Neural cell (in vitro differentiated cells): ENCODE results near the gene SLC22A14. TPM values are rescaled to one million over a fixed set of nuclear protein-coding genes. Genes with fewer than 3 reads are reported as not detected.

Experiments used
- H2AFZ ChIP-seq: fragments of 200-600, 300-800 bp; sonication (generic), shearing (Covaris generic); 2 replicates; pipeline ENCODE4 v1.6.0; 2014; ENCODE audit warnings: low read depth, mild to moderate bottlenecking, antibody characterized with exemption, low read length, moderate library complexity
- H3F3A ChIP-seq: fragments of 200-600 bp; shearing (Covaris generic); 2 replicates; pipeline ENCODE4 v1.6.1; 2016; ENCODE audit warnings: mild to moderate bottlenecking, moderate library complexity, mixed read lengths, antibody characterized with exemption, low read length; ENCODE audit not compliant: insufficient read depth, poor library complexity, severe bottlenecking
- H3K27ac ChIP-seq: fragments of 200-600, 300-800 bp; sonication (generic), shearing (Covaris generic); 2 replicates; pipeline ENCODE4 v1.5.1; 2014; ENCODE audit warnings: mild to moderate bottlenecking, low read length, moderate library complexity
- H3K27me3 ChIP-seq: fragments of 300-800, 200-600 bp; sonication (generic), shearing (Covaris generic); 2 replicates; pipeline ENCODE4 v1.6.0; 2014; ENCODE audit warnings: mild to moderate bottlenecking, low read depth, low read length, moderate library complexity; ENCODE audit not compliant: insufficient read depth
- H3K36me3 ChIP-seq: fragments of 300-800, 200-600 bp; sonication (generic), shearing (Covaris generic); 2 replicates; pipeline ENCODE4 v1.5.1; 2014; ENCODE audit warnings: mild to moderate bottlenecking, antibody characterized with exemption, low read length, moderate library complexity; ENCODE audit not compliant: insufficient read depth
- H3K4me2 ChIP-seq: fragments of 300-800, 200-600 bp; sonication (generic), shearing (Covaris generic); 2 replicates; pipeline ENCODE4 v1.6.0; 2014; ENCODE audit warnings: mild to moderate bottlenecking, low read length
- H3K4me3 ChIP-seq: fragments of 300-800, 200-600 bp; sonication (generic), shearing (Covaris generic); 2 replicates; pipeline ENCODE4 v1.5.1; 2014; ENCODE audit warnings: mild to moderate bottlenecking, low read length, moderate library complexity
- H3K79me2 ChIP-seq: fragments of 200-600 bp; shearing (Covaris generic); replicated peaks from 2 replicates; pipeline ENCODE4 v1.6.0; 2014; ENCODE audit warnings: mild to moderate bottlenecking, low read length, moderate library complexity; ENCODE audit not compliant: insufficient read depth
- H3K9ac ChIP-seq: fragments of 300-800, 200-600 bp; sonication (generic), shearing (Covaris generic); 2 replicates; pipeline ENCODE4 v1.6.1; 2016; ENCODE audit warnings: mild to moderate bottlenecking, low read length, mixed read lengths
- H3K9me2 ChIP-seq: fragments of 200-600 bp; shearing (Covaris generic); 2 replicates; pipeline ENCODE4 v1.6.1; 2016; ENCODE audit warnings: mild to moderate bottlenecking, low read length, mixed read lengths; ENCODE audit not compliant: insufficient read depth
- H3K9me3 ChIP-seq: fragments of 200-600, 300-800 bp; sonication (generic), shearing (Covaris generic); 2 replicates; pipeline ENCODE4 v1.6.1; 2016; ENCODE audit warnings: mild to moderate bottlenecking, mixed run types, low read length, moderate library complexity, mixed read lengths
- H4K20me1 ChIP-seq: fragments of 200-600 bp; shearing (Covaris generic); 2 replicates; pipeline ENCODE4 v1.6.1; 2016; ENCODE audit warnings: mild to moderate bottlenecking, mixed run types; ENCODE audit not compliant: insufficient read depth
- CTCF ChIP-seq: fragments of 450-650 bp; IDR thresholded peaks from 2 replicates; pipeline ENCODE4 v1.5.1; 2014; ENCODE audit warnings: antibody characterized with exemption, mild to moderate bottlenecking, moderate library complexity; ENCODE audit not compliant: poor library complexity, severe bottlenecking
- EP300 ChIP-seq: fragments of 450-650 bp; conservative IDR thresholded peaks from 2 replicates; pipeline ENCODE4 v1.6.1; 2014; ENCODE audit warnings: antibody characterized with exemption, mild to moderate bottlenecking, moderate library complexity; ENCODE audit not compliant: poor library complexity, severe bottlenecking
- EZH2 ChIP-seq: fragments of 200-600, 300-800 bp; shearing (Covaris generic), sonication (generic); IDR thresholded peaks from 2 replicates; pipeline ENCODE4 v1.6.1; 2014; ENCODE audit warnings: antibody characterized with exemption, low read length, borderline replicate concordance, mild to moderate bottlenecking; ENCODE audit not compliant: insufficient read depth, poor library complexity, severe bottlenecking
- MXI1 ChIP-seq: fragments of 450-650 bp; conservative IDR thresholded peaks from 2 replicates; pipeline ENCODE4 v1.6.1; 2014; ENCODE audit warnings: antibody characterized with exemption, mild to moderate bottlenecking; ENCODE audit not compliant: poor library complexity, severe bottlenecking
- POLR2AphosphoS5 ChIP-seq: IDR thresholded peaks from 2 replicates; pipeline ENCODE4 v1.6.1; 2012
- RAD21 ChIP-seq: fragments of 450-650 bp; conservative IDR thresholded peaks from 2 replicates; pipeline ENCODE4 v1.6.1; 2014; ENCODE audit warnings: antibody characterized with exemption, mild to moderate bottlenecking, moderate library complexity
- REST ChIP-seq: IDR thresholded peaks from 2 replicates; pipeline ENCODE4 v1.6.1; 2012; ENCODE audit warnings: borderline replicate concordance
- SMC3 ChIP-seq: fragments of 450-650 bp; conservative IDR thresholded peaks from 2 replicates; pipeline ENCODE4 v1.6.1; 2014; ENCODE audit warnings: antibody characterized with exemption, mild to moderate bottlenecking, moderate library complexity; ENCODE audit not compliant: poor library complexity
- TAF1 ChIP-seq: IDR thresholded peaks from 2 replicates; pipeline ENCODE4 v1.6.1; 2012; ENCODE audit warnings: low read depth
- polyA plus RNA-seq: library from polyadenylated mRNA; depleted of rRNA; stranded (reverse); fragments of >200 nt; gene quantifications from 2 replicates; pipeline ENCODE4 v1.2.3, GENCODE V29; 2014

Gene SLC22A14
- polyA plus RNA-seq, 1 donor from 2014 or later, result 0.25 TPM

DNA sequence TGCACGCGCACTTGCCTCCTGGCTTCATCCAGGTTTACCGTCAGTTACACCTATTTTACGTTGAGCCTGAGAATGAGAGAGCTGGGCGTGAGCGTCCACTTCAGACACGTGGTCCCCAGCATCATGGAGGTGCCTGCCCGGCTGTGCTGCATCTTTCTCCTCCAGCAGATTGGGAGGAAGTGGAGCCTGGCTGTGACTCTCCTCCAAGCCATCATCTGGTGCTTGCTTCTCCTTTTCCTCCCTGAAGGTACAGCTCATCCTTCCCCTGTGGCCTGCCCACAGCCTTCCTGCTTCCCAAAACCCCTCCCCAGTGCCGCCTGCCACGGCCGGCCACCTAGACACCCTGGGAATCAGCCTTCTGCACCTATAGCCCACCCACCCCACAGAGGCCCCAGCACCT lies 31.6 kb downstream of the SLC22A14 start:
- Histone ChIP-seq H4K20me1 (no peaks in the 10 kb centered on the region), H3K79me2 (no peaks in the 10 kb centered on the region), H3K4me3 (no peak overlapping the region), H3K9me2 (no peaks in the 10 kb centered on the region), H3K27ac (no peak overlapping the region), H2AFZ (no peak overlapping the region), H3K4me2 (no peak overlapping the region), H3K27me3 (no peaks in the 10 kb centered on the region), H3K9me3 (no peaks in the 10 kb centered on the region), H3K36me3 (no peaks in the 10 kb centered on the region), H3F3A (no peaks in the 10 kb centered on the region), H3K9ac (no peak overlapping the region)
- TF ChIP-seq EP300, result no peak

- Histone ChIP-seq H3K9ac (no peak overlapping the region), H3K27ac (no peak overlapping the region), H3K27me3 (no peaks in the 10 kb centered on the region), H3K4me2 (no peak overlapping the region), H4K20me1 (no peaks in the 10 kb centered on the region), H2AFZ (no peak overlapping the region), H3K9me3 (no peaks in the 10 kb centered on the region), H3K36me3 (no peaks in the 10 kb centered on the region), H3F3A (no peaks in the 10 kb centered on the region), H3K79me2 (no peaks in the 10 kb centered on the region), H3K9me2 (no peaks in the 10 kb centered on the region), H3K4me3 (no peak overlapping the region)
- TF ChIP-seq EP300, result no peak
- TF ChIP-seq POLR2AphosphoS5, result no peak
- TF ChIP-seq SMC3, result no peak
- no peak for TF ChIP-seq REST
- TF ChIP-seq RAD21, result no peak
- TF ChIP-seq MXI1, result no peak
- TF ChIP-seq TAF1, result no peak
- TF ChIP-seq EZH2, result no peak
- no peak for TF ChIP-seq CTCF
Observed at GRCh38 chr3:38314112-38314763, 32.1 kb downstream of the SLC22A14 start.
